Measurements from ENCODE around the gene EIF4A3.
"Not testable (repeated sequence)": the region's sequence is repeated elsewhere in the genome, so short reads cannot be mapped to it uniquely, and the experiment has no call there.

EIF4A3 gene

DNA sequence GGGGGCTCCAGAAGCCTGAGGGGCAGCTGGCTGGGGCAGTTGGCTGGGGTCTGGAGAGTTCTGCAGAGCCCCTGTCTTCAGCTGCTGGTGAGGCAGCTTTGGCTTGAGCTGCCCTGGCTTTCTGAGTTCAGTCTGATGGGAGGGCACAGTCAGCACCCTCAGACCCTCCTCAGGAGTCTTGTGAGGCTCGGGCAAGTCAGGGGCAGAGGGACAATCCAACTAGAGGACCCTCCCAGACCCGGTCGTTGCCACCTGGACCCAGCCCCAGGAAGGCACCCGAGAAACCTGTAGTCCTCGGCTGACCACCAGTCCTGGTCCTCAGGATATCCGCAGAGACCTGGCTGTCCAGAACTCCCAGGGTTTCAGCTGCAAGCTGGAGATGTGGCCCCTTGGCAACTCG, 24.8 kb upstream of the EIF4A3 start:
- no peak for DNase-seq

DNA sequence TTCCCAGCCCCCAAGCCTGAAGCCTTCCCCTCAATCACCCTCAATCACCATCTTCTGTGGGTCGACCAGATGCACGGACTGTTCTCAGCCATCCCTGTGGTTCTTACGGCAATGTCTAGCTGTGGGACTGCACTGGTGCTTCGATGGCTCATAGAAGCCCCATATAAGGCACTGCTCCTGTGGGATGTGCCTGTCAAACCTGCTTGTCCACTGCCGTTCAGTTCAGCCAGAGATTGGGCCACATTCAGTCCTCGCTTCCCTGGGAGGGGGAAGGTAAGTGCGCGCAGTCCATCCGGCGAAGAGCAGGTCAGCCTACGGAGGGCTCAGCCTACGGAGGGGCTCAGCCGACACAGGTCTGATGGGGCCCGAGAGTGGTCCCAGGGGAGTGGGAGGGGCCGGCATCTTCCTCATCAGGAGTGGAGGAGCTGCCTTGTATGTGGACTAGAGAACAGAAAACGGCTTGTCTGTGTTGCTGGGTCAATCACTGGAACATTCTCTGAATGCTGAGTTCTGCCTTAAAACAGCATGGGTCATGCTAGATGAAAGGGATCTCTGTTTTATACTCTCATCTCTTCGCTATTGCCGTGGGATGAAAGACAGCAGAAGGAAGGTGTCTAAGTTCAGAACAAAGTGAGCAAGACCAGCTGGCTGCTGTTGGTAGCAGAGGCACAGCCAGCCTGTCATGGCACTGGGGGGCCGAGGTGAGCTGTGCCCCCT, 23.0 kb upstream of the EIF4A3 start, which contains the start of gene CARD14:
Gene CARD14 (plus strand): TSS at position 247 of the 717 bp plus-strand sequence. CDS start 11,409 bp downstream, outside the sequence.
- no peak for DNase-seq

DNA sequence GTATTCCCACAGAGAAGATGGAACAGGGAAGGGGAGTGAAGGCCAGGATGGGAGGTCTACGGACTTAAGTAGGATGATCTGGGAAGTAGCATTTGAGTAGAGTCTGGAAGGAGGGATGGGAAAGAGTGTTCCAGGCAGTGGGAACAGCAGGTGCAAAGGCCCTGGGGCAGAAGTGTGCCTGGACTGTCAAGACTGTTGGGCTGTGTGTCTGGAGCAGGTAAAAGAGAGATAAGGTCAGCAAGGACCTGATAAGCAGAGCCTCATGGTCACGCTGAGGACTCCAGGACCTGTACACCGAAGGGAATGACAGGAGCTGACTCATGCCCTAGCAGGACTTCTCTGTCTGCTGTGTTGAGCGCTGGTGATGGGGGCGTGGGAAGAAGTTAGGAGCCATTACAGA, 22.2 kb upstream of the EIF4A3 start:
- no peak for DNase-seq

DNA sequence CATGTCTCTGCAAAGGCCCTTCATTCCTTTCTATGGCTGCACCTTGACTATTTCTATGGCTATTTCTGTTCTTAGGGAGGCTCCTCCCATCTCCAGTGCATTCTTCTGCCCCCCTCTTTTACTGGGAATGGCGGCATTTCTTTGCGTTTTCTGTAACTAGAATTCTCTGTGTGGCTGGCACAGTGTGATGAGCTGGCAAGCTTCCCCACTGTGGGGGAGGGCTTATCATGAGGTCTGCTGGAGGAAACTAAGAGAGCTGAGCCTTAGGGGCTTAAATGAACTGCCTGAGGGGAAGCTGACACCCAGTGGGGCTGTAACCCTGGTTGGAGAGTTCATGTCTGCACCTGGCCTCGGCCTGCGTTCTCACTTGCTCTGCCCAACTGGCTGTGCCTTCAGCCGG, 21.4 kb upstream of the EIF4A3 start:
- no peak for DNase-seq

DNA sequence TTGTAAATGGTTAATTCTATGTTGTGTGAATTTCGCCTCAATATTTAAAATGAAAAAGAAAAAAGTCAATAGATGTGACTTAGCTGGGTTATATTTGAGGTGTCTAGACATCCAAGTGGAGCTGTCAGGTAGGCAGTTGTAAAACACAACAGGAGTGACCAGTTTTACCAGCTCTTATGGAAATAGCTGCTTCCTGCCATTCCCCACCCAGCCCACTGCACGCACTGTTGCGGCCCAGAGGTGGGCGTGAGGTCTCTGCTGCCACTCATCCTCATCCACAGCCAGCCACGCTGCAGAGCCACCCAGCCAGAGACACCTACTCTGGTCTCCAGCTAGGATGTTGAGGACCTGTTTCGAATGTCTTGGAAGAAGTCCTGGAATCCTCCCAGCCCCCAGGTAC, 19.5 kb upstream of the EIF4A3 start:
- no peak for DNase-seq

DNA sequence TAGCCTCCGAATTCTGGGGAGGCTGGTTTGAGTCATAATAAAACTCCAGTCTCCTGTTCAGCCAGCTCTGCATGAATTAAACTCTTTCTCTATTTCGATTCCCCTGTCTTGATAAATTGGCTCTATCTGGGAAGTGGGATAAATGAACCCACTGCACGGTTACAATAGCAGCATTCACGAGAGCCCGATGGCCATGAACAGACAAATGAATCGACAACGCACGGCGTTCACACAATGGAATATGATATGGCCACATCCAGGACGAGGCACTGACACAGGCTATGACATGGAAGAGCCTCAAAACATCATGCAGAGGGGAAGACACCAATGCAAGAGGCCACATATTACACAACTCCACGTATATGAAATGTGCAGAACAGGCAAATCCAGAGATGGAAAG, 17.3 kb upstream of the EIF4A3 start:
- DNase-seq = no peak

DNA sequence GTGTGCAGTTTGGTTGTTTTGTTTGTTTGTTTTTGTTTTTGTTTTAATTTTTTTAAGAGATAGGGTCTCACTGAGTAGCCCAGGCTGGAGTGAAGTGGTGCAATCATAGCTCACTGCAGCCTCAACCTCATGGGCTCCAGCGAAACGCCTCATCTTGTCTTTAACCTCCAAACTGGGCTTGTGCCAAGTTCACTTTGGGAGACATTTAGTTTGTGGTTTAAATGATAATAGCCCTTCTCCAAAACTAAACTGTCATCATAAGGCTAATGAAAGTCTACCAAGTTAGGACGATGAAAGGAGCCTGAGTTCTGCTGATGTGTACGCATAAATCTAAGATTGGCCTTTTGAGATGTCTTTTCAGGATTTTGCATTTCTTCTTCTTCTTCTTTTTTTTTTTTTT, 16.4 kb upstream of the EIF4A3 start:
- DNase-seq = no peak

DNA sequence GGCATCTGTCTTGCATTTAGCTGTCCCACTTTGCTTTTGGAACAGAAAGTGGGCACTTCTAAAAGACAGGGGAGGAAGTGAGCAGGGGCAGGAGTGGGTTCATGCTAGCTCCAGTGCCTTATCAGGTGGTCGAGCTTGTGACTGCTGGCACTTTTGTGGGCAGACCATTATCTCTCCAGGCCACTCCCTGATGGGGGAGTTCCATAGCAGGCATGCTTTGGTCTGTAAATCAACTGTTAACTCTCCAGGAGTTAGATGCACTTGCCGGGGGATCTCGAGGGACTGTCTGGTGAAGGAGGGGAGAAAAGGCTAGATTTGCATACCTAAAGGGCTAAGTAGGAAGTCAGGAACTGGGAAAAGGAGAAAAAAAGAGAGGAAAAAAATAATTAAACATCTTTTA, 13.6 kb upstream of the EIF4A3 start:
- DNase-seq = no peak

DNA sequence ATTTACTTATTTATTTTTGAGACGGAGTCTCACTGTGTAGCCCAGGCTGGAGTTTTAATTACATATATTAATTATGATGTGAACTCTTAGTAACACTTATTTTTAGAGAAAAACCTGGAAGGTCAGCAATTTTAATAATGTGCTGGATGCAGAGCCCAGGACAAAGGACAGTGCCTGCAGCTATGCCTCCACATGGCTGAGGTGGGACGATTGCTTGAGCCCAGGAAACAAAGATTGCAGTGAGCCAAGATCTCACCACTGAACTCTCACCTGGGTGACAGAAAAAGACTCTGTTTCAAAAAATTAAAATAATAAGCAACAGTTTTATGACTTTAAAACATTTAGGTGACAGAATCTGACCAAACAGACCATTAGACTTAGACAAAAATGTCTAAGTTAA, 11.9 kb upstream of the EIF4A3 start:
- no peak for DNase-seq

DNA sequence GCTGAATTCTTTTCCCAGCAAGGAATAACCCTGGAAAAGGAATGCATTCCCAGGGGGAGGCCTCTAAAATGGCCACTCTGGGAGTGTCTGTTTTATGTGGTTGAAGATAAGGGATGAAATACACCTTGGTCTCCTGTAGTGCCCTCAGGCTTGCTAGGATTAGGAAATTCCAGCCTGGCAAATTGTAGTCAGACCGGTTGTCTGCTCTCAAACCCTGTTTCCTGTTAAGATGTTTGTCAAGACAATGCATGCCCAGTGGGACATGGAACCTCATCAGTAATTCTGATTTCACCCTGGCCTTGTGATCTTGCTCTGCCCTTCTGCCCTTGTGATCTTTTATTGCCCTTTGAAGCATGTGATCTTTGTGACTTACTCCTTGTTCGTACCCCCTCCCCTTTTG, 8.7 kb upstream of the EIF4A3 start:
- DNase-seq = not testable (repeated sequence)

DNA sequence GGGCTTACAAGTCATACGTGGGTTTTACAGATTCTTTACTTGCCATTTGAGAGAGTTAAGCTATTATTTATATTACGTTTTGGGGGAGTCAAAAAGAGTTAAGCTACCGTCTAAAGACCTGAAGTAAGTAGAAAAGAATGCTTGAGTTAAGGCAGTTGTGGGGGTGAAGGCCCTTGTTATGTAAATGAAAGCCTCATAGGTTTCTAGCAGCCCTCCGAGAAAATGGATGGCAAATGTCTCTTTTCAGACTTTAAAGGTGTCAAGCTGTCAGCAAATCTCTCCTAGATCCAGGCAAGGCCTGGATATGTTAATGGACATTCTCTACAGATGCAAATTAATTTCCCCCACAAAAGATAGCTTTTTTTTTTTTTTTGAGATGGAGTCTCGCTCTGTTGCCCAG, 7.2 kb upstream of the EIF4A3 start:
- DNase-seq = no peak

DNA sequence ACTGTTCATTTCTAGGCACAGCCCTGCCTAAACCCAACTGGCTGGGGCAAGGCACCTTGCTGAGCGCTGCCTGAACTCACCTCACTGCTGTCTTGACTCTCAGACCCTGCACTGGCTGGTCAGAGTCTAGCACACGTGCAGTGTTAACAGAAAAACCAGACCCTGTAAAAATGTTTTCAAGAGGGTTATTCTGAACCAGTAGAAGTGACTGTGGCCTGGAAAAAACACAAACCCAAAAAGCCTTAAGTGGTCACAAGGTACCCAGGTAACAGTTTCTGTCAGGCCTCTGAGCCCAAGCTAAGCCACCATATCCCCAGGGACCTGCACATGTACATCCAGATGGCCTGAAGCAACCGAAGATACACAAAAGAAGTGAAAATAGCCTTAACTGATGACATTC, 6.1 kb upstream of the EIF4A3 start:
- no peak for DNase-seq

DNA sequence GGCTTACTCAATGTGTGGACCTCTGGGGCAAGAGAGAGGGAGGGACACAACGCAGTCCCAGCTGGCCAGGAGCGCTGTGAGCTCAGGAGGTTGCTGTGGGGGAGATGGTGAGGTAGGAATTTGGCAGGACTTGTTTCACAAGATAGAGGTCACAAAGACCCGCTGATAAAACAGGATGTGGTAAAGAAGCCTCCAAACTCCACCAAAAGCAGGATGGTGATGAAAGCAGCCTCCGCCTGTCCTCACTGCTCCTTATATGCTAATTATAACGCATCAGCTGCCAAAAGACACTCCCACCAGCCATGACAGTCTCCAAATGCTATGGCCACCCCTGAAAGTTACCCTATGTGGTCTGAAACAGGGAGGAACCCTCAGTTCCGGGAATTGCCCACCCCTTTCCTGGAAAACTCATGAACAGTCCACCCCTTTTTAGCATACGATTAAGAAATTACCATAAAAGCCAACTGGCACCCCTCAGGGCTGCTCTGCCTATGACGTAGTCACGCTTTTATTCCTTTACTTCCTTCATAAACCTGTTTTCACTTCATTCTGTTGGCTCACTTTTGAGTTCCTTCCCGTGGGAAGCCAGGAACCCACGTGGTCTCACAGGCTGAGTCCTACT, 5.3 kb upstream of the EIF4A3 start:
- no peak for DNase-seq

DNA sequence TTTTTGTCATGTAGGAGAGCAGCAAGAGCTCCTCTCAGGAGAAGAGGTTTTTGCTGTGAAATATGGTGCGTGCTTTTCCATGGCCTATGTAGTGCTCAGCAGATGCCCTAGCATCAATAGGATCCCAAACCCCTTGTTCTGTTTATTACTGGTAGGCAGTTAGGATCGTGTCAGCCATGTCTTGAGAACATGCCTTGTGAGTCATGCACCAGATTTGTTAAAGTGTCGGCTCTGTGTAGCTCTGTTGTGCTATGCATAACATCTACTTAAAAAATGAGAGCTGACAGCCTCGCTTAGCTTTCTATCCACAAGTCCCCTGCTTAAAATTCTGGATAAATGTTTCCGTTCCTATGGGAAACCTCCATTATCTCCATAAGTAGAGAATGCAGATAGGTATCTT, 4.4 kb upstream of the EIF4A3 start:
- no peak for DNase-seq

DNA sequence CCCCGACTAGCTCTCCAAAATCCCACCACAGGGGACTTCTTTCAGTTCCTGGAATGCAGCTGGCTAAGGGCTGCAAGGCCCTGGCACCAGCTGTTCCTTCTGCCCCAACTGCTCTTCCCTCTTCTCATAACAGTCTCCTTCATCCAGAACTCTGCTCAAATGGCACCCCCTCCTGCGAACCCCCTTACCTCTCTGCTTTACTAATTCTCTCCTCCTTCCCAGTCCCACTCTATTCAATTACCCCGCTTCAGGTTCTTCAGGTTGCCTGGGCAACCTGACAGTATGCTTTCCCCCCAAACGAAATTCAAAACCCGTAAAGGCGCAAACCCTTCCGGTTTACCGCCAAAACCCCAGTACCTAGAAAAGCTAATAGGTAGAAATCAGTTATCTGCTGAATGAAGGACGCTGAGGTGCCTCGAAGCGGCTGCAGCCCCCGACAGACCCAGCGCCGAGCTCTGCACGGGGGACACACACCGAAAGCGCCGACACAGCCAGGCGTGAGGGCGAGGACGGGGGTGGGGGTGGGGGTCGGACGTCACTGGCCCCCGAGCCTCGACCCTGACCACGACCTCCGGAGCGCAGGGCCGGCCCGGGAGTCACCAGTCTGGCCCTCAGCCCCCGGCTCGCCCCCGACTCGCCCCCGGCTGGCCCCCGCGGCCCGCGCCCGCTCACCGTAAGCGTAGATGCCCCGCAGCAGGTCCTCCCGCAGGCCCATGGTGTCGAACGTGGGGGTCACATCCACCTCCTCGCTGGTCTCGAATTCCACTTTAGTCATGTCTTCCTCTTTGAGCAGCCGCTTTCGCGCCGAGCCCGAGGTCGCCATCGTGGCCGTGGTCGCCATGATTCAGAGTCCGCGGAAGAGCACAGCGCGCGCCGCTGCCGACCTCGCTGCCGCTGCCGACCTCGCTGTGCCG, 550 bp downstream of the EIF4A3 start:
- peak in 1 of 2 donors; percentile 15 for DNase-seq

DNA sequence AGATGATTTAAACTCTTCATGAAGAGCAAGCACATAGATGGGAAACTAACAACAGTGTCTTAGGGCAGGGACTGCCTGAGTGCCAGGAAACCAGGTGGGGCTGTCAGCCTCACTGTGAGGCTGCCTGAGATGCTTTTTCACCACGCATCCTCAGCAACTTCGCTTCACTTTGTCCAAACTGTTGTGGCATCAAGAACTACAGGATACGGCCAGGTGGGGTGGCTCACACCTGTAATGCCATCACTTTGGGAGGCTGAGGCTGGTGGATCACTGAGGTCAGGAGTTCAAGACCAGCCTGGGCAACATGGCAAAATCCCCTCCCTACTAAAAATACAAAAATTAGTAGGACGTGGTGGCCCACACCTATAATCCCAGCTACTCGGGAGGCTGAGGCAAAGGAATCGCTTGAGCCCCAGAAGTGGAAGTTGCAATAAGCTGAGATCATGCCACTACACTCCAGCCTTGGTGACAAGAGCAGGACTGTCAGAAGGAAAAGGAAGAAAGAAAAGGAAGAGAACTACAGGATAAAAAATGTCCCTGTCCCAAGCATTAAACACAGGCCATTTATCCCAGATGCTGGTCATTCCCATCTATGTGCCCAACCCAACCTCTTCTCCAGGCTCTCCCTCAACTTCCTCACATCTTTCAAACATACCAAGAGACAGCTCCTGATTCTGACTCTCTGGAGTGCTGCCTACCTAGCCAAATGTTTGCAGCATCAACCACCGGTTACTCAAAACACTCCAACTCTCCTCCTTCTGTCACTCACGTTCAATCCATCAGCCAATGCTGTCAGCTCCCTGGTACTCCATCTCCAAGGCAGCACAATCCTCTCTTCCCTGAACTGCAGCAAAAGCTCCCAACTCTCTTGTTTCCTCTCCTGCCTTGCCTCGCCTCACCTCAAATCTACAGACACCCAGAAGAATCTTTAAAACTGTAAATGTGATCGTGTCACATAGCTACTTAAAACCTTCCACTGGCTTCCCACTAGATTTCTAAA, 1.6 kb downstream of the EIF4A3 start:
- DNase-seq = no peak

DNA sequence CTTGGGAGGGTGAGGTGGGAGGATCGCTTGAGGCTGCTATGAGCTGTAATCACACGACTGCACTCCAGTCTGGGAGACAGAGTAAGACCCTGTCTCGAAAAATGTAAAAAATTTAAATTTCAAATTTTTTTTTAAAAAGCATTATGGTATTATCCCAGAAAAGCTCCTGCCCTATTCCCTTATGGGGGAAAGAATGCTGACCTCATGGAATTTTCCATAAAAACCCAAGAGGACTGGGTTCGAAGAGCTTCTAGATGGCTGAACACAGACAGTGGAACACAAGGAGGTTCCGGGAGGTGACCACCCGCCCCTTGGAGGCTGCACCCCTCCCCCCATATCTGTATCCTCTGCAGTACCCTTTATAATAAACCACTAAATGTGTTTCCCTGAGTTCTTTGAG, 4.0 kb downstream of the EIF4A3 start:
- DNase-seq = no peak

DNA sequence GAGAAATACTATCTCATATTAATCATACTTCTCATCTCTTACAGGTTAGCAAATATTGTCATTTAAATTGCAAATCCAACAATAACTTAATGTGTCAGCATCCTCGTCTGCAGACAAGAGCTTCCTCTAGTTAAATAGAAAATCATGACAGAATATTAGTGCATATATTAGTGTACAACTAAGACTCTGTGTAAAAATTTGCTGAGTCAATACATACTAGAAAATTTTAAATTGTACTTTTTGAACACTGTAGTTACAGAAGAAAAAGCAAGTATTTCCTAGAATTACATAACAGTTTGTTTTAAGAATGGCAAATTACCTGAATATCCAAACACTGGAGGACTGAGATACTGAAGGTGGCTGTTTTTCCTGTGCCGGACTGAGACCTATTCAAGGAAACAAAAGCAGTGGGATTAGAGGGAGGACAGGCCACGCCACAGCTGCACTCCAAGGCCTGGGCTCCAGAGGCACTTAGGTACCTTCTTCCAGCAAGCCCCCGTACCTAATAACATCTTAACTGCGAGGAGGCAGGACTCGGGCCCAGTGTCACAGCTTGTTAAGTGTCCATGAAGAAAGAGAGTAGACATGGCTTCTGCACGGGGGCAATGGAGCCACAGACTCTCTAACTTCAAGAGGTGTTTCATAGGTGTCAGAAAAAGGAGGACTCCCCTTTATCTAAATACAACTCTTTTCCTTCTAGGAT, 5.3 kb downstream of the EIF4A3 start:
- no peak for DNase-seq

DNA sequence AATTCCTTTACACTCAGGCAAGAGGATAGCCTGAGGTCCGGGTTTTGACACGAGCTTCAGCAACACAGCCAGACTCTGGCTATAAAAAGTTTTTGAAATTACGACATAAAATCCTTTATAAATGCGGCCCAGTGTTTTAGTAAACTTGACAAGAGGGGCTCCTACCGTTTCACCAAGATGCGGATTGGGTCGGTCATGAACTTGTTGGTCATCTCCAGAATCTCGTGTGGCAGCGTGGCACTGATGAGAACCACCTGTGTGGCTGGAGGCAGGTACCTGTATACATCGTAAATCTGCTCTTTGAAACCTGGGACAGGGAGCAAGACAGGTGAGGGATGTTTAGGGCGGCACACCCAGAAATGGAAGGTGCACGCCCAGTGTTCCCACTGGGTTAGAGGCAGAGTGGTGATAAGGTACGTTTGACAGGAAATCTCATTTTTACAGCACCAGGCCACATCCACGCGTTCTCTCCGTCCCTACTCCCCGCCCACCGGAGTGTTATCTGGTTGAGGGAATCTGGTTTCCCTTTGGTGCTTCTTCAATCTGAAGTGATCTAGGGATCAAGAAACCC, 8.0 kb downstream of the EIF4A3 start:
- DNase-seq = no peak

DNA sequence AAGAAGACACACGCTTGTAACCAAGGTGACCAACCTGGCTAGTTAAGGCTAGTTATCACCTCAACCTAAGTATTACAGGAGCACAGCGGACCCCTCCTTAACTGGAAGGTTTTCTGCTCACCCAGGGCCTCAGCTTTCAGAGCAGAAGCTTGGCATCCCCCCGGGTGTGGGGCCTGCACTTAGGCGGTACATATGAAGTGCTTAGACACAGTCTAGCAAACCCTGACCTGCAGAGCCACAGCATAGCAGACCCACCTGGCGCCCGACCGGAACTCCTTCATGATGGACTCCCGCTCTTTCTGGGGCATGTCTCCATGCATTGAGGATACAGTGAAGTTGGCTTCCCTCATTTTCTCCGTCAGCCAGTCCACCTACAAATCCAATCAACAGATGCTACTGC, 9.8 kb downstream of the EIF4A3 start:
- no peak for DNase-seq

DNA sequence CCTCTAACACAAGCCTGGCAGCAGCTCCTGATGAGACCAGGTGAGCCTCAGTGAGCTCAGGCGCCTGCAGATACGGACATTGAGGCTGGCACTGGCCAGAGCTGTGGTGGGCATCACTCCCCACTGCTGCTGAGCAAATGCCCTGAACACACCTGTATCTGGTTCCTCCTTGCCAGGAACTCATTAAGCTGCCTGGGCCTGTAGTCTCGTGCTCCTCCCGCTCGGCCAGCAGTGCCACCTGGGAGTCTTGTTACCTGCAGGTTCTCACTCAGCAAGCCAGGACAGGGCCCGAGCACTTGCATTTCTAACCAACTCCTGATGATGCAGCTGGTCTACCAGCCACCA, 13.3 kb downstream of the EIF4A3 start:
- DNase-seq = no peak

Data from activated CD4-positive, alpha-beta T cell treated with anti-CD3 and anti-CD28 coated beads for 4 hours (primary cell).